Measurements from ENCODE around the gene PCDHGA10. TPM values are rescaled to one million over a fixed set of nuclear protein-coding genes. Genes with fewer than 3 reads are reported as not detected.
A peak's percentile ranks its signal among the peaks of the same experiment; 100 is the strongest.
"Not testable (repeated sequence)": the region's sequence is repeated elsewhere in the genome, so short reads cannot be mapped to it uniquely, and the experiment has no call there.

The PCDHGA10 gene
- total RNA-seq, 1 experiment from 2014 or later: 0.69 TPM

DNA sequence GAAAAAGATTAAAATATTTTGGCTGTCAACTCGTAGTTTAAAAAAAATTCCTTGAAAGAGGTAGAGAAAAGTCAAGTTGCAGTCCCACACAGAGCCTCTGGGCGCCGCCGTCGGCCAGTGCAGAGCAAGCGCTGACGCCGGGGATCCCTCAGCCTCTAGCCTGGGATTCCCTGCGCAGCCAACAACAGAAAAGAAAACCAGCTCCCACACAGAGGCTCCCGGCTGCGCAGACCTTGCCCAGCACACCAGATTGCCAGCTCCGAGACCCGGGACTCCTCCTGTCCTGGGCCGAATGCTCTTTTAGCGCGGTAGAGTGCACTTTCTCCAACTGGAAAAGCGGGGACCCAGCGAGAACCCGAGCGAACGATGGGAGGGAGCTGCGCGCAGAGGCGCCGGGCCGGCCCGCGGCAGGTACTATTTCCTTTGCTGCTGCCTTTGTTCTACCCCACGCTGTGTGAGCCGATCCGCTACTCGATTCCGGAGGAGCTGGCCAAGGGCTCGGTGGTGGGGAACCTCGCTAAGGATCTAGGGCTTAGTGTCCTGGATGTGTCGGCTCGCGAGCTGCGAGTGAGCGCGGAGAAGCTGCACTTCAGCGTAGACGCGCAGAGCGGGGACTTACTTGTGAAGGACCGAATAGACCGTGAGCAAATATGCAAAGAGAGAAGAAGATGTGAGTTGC is 4.8 kb downstream of the PCDHGA10 start, which contains the start of gene PCDHGB7:
Gene PCDHGB7, plus strand, starts transcription at position 184 of the 679 bp plus-strand sequence. Its CDS starts 183 bp downstream, at position 367.
- H3K27me3 ChIP-seq (ENCODE audit: control insufficient read depth, insufficient read depth, low read length): not testable (repeated sequence)
- peak within 1 kb of the TSS; percentile 56 to 64 for H3K4me3 ChIP-seq (ENCODE audit: low read depth in 2 of 2, low read length in 2 of 2)

DNA sequence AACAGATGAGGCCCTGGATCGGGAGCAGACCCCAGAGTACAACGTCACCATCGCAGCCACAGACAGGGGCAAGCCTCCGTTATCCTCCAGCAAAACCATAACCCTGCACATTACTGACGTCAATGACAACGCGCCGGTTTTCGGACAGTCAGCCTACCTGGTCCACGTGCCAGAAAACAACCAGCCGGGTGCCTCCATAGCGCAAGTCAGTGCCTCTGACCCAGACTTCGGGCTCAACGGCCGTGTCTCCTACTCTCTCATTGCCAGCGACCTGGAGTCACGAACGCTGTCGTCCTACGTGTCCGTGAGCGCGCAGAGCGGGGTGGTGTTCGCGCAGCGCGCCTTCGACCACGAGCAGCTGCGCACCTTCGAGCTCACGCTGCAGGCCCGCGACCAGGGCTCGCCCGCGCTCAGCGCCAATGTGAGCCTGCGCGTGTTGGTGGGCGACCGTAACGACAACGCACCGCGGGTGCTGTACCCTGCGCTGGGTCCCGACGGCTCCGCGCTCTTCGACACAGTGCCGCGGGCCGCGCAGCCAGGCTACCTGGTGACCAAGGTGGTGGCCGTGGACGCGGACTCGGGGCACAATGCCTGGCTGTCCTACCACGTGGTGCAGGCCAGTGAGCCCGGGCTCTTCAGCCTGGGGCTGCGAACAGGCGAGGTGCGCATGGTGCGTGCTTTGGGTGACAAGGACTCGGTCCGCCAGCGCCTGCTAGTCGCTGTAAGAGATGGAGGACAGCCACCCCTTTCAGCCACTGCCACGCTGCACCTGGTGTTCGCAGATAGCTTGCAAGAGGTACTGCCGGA is 6.5 kb downstream of the PCDHGA10 start:
- ATAC-seq (no peak), DNase-seq (ENCODE audit: low read depth, low spot score) (no peak)
- in situ Hi-C loops (cut with HindIII; ENCODE audit: low pct_unique_long_range_greater_than_20kb, low sequenced_read_pairs) (no loop called here), intact Hi-C loops (cut with micrococcal nuclease; ENCODE audit: unreplicated experiment) (loop anchor here (10.0 kb wide), 1 partner anchor 54 kb away; the partner anchor contains the start of gene PCDHGA5)
- Histone ChIP-seq H3K4me1 (ENCODE audit: control insufficient read depth, insufficient read depth, low read length) (no peaks in the 10 kb centered on the region; the same call in 1 of the 2 replicates), H3K27ac (ENCODE audit: low read length) (no peak overlapping the region), H3K9me3 (ENCODE audit: control insufficient read depth, insufficient read depth, low read depth, low read length) (peaks cover 7% of the 10 kb centered on the region; the same call in 1 of the 2 replicates), H3K27me3 (ENCODE audit: control insufficient read depth, insufficient read depth, low read length) (no peaks in the 10 kb centered on the region), H3K36me3 (ENCODE audit: control insufficient read depth, insufficient read depth, low read length) (no peaks in the 10 kb centered on the region), H3K4me3 (ENCODE audit: low read depth in 2 of 2, low read length in 2 of 2) (no peak overlapping the region)
- CTCF ChIA-PET: no interaction called here
- no peak for TF ChIP-seq SIN3A (IDR thresholded peaks at IDR 0.05; ENCODE audit: borderline replicate concordance, insufficient read depth, low read depth, low read length)
- TF ChIP-seq, protein P1, sequence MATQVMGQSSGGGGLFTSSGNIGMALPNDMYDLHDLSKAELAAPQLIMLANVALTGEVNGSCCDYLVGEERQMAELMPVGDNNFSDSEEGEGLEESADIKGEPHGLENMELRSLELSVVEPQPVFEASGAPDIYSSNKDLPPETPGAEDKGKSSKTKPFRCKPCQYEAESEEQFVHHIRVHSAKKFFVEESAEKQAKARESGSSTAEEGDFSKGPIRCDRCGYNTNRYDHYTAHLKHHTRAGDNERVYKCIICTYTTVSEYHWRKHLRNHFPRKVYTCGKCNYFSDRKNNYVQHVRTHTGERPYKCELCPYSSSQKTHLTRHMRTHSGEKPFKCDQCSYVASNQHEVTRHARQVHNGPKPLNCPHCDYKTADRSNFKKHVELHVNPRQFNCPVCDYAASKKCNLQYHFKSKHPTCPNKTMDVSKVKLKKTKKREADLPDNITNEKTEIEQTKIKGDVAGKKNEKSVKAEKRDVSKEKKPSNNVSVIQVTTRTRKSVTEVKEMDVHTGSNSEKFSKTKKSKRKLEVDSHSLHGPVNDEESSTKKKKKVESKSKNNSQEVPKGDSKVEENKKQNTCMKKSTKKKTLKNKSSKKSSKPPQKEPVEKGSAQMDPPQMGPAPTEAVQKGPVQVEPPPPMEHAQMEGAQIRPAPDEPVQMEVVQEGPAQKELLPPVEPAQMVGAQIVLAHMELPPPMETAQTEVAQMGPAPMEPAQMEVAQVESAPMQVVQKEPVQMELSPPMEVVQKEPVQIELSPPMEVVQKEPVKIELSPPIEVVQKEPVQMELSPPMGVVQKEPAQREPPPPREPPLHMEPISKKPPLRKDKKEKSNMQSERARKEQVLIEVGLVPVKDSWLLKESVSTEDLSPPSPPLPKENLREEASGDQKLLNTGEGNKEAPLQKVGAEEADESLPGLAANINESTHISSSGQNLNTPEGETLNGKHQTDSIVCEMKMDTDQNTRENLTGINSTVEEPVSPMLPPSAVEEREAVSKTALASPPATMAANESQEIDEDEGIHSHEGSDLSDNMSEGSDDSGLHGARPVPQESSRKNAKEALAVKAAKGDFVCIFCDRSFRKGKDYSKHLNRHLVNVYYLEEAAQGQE (IDR thresholded peaks at IDR 0.05; ENCODE audit: insufficient read depth in 1 of 2, low read depth in 2 of 2, low read length in 1 of 2): no peak
- TF ChIP-seq, protein P2, sequence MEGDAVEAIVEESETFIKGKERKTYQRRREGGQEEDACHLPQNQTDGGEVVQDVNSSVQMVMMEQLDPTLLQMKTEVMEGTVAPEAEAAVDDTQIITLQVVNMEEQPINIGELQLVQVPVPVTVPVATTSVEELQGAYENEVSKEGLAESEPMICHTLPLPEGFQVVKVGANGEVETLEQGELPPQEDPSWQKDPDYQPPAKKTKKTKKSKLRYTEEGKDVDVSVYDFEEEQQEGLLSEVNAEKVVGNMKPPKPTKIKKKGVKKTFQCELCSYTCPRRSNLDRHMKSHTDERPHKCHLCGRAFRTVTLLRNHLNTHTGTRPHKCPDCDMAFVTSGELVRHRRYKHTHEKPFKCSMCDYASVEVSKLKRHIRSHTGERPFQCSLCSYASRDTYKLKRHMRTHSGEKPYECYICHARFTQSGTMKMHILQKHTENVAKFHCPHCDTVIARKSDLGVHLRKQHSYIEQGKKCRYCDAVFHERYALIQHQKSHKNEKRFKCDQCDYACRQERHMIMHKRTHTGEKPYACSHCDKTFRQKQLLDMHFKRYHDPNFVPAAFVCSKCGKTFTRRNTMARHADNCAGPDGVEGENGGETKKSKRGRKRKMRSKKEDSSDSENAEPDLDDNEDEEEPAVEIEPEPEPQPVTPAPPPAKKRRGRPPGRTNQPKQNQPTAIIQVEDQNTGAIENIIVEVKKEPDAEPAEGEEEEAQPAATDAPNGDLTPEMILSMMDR (IDR thresholded peaks at IDR 0.05): no peak
- POLR2A ChIA-PET: no interaction called here
- no TSS peak for BruUV-seq (replicated peaks)

More for the DNA sequence above, 4.8 kb downstream of the PCDHGA10 start, which contains the start of gene PCDHGB7:
- in situ Hi-C loops (cut with HindIII; ENCODE audit: low pct_unique_long_range_greater_than_20kb, low sequenced_read_pairs); H3K36me3 ChIP-seq (ENCODE audit: control insufficient read depth, insufficient read depth, low read length); H3K9me3 ChIP-seq (ENCODE audit: control insufficient read depth, insufficient read depth, low read depth, low read length); H3K27ac ChIP-seq (ENCODE audit: low read length); H3K4me1 ChIP-seq (ENCODE audit: control insufficient read depth, insufficient read depth, low read length); BruUV-seq (replicated peaks): not testable (repeated sequence)
- ATAC-seq: peak; percentile 99
- TF ChIP-seq TCF7L2 (IDR thresholded peaks at IDR 0.05; ENCODE audit: low read depth, low read length): peak; percentile 18; the same call in 1 of the 2 replicates
- TF ChIP-seq, protein P2 (IDR thresholded peaks at IDR 0.05): peak; percentile 99
- ChIA-PET CTCF (interaction anchor here (0.6 to 2.2 kb wide), 22 partner anchors 13 to 323 kb away, joined by 3 to 17 read pairs (median 4); partner anchors contain the start of genes PCDHB14, PCDHB2, PCDHGA1 and PCDHGA12), POLR2A (interaction anchor here (0.5 kb wide), 1 partner anchor 145 kb away, joined by 3 read pairs; no protein-coding TSS in a partner anchor)
- peak; percentile 57 for DNase-seq (ENCODE audit: low read depth, low spot score)
- intact Hi-C loops (cut with micrococcal nuclease; ENCODE audit: unreplicated experiment): loop anchor here (1.0 to 10.0 kb wide), 2 partner anchors 53 to 107 kb away; partner anchors contain the start of gene PCDHGA5
